PC-3 (cell line): ENCODE results near the gene EHD4.

ENCODE experiments used
- CTCF ChIP-seq: fragments of 300-600 bp; sonication (generic); conservative IDR thresholded peaks from 2 replicates; pipeline ENCODE4 v1.5.1; 2017; ENCODE audit warnings: antibody characterized with exemption, low read depth, mild to moderate bottlenecking, low read length
- EZH2 ChIP-seq: fragments of 300-600 bp; sonication (generic); IDR thresholded peaks from one replicate; pipeline ENCODE4 v1.6.1; 2017; ENCODE audit warnings: antibody characterized with exemption, mild to moderate bottlenecking, low read length; ENCODE audit not compliant: unreplicated experiment
- EZH2phosphoT487 ChIP-seq: fragments of 300-600 bp; sonication (generic); IDR thresholded peaks from 2 replicates; pipeline ENCODE4 v1.6.1; 2018; ENCODE audit warnings: mild to moderate bottlenecking, antibody characterized with exemption, low read length, borderline replicate concordance

- TF ChIP-seq EZH2phosphoT487 (no peak), CTCF (no peak), EZH2 (no peak)
Measured at GRCh38 chr15:41967506-41968206, 4.7 kb downstream of the EHD4 start.
